Ishikawa (cell line): ENCODE measurements around the gene FAM89A.

Experiments
- CEBPB ChIP-seq: IDR thresholded peaks from 2 replicates; pipeline ENCODE4 v1.6.1; 2012
- CREB1 ChIP-seq: IDR thresholded peaks from 2 replicates; pipeline ENCODE4 v1.6.1; 2012; ENCODE audit warnings: low read depth
- EGR1 ChIP-seq: IDR thresholded peaks from 2 replicates; pipeline ENCODE4 v1.6.1; 2012
- EP300 ChIP-seq: IDR thresholded peaks from 2 replicates; pipeline ENCODE4 v1.6.1; 2012; ENCODE audit warnings: borderline replicate concordance
- FOXM1 ChIP-seq: IDR thresholded peaks from 2 replicates; pipeline ENCODE4 v1.6.1; 2012; ENCODE audit warnings: low read depth, borderline replicate concordance
- MAX ChIP-seq: IDR thresholded peaks from 2 replicates; pipeline ENCODE4 v1.6.1; 2012
- NFIC ChIP-seq: IDR thresholded peaks from 2 replicates; pipeline ENCODE4 v1.6.1; 2012
- RAD21 ChIP-seq: IDR thresholded peaks from 2 replicates; pipeline ENCODE4 v1.6.1; 2012; ENCODE audit warnings: low read depth
- REST ChIP-seq: IDR thresholded peaks from 2 replicates; pipeline ENCODE4 v1.6.1; 2012; ENCODE audit warnings: low read depth, mild to moderate bottlenecking
- TAF1 ChIP-seq: IDR thresholded peaks from 2 replicates; pipeline ENCODE4 v1.6.1; 2012; ENCODE audit warnings: low read depth, mild to moderate bottlenecking
- TCF12 ChIP-seq: IDR thresholded peaks from 2 replicates; pipeline ENCODE4 v1.6.1; 2012; ENCODE audit warnings: low read depth
- TEAD4 ChIP-seq: IDR thresholded peaks from 2 replicates; pipeline ENCODE4 v1.6.1; 2012
- USF1 ChIP-seq: IDR thresholded peaks from 2 replicates; pipeline ENCODE4 v1.6.1; 2012
- YY1 ChIP-seq: IDR thresholded peaks from 2 replicates; pipeline ENCODE4 v1.6.1; 2012; ENCODE audit warnings: low read depth
- ZBTB7A ChIP-seq: IDR thresholded peaks from 2 replicates; pipeline ENCODE4 v1.6.1; 2012; ENCODE audit warnings: low read depth

Gene FAM89A

GRCh38 chr1:231069333-231069732 is 29.3 kb upstream of the FAM89A start:
- TF ChIP-seq TCF12, result no peak
- TF ChIP-seq YY1, result no peak
- no peak for TF ChIP-seq CREB1
- TF ChIP-seq USF1, result no peak
- TF ChIP-seq ZBTB7A, result no peak
- no peak for TF ChIP-seq TEAD4
- TF ChIP-seq REST, result no peak
- TF ChIP-seq TAF1, result no peak
- no peak for TF ChIP-seq EP300
- TF ChIP-seq NFIC, result no peak
- TF ChIP-seq EGR1, result no peak
- no peak for TF ChIP-seq RAD21
- TF ChIP-seq CEBPB, result no peak
- TF ChIP-seq FOXM1, result no peak
- no peak for TF ChIP-seq MAX

GRCh38 chr1:231068762-231069161 is 28.7 kb upstream of the FAM89A start:
- no peak for TF ChIP-seq YY1
- no peak for TF ChIP-seq ZBTB7A
- TF ChIP-seq USF1, result no peak
- TF ChIP-seq NFIC, result no peak
- TF ChIP-seq CEBPB, result no peak

- no peak for TF ChIP-seq CREB1
- TF ChIP-seq FOXM1, result no peak
Measured at GRCh38 chr1:231065510-231066241, 25.6 kb upstream of the FAM89A start.

GRCh38 chr1:231064418-231064817 is 24.4 kb upstream of the FAM89A start:
- no peak for TF ChIP-seq NFIC
- no peak for TF ChIP-seq CEBPB
- TF ChIP-seq YY1, result no peak
- TF ChIP-seq FOXM1, result no peak
- TF ChIP-seq TCF12, result no peak
- no peak for TF ChIP-seq EP300
- TF ChIP-seq ZBTB7A, result no peak
- no peak for TF ChIP-seq TAF1
- TF ChIP-seq TEAD4, result no peak
- TF ChIP-seq CREB1, result no peak
- TF ChIP-seq RAD21, result no peak
- TF ChIP-seq EGR1, result no peak
- no peak for TF ChIP-seq USF1
- TF ChIP-seq REST, result no peak
- no peak for TF ChIP-seq MAX

GRCh38 chr1:231063331-231063730 is 23.3 kb upstream of the FAM89A start:
- TF ChIP-seq MAX (no peak), TCF12 (no peak), FOXM1 (no peak), CREB1 (no peak), YY1 (no peak), TAF1 (no peak), CEBPB (no peak), TEAD4 (no peak), RAD21 (no peak)
